GM19438 (cell line): ENCODE measurements around the gene TPPP2.

Source experiments
- ATAC-seq: cut with Tn5 transposase; IDR thresholded peaks from one replicate; pipeline ENCODE4 v1.9.1; 2021; ENCODE audit warnings: low read depth; ENCODE audit not compliant: unreplicated experiment

The TPPP2 gene

DNA sequence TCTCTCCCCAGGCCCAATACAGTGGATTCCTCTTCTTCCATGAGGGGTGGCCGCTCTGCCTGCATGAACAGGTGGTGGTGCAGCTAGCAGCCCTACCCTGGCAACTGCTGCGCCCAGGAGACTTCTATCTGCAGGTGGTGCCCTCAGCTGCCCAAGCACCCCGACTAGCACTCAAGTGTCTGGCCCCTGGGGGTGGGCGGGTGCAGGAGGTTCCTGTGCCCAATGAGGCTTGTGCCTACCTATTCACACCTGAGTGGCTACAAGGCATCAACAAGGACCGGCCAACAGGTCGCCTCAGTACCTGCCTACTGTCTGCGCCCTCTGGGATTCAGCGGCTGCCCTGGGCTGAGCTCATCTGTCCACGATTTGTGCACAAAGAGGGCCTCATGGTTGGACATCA, 43.9 kb downstream of the TPPP2 start:
- no peak for ATAC-seq

DNA sequence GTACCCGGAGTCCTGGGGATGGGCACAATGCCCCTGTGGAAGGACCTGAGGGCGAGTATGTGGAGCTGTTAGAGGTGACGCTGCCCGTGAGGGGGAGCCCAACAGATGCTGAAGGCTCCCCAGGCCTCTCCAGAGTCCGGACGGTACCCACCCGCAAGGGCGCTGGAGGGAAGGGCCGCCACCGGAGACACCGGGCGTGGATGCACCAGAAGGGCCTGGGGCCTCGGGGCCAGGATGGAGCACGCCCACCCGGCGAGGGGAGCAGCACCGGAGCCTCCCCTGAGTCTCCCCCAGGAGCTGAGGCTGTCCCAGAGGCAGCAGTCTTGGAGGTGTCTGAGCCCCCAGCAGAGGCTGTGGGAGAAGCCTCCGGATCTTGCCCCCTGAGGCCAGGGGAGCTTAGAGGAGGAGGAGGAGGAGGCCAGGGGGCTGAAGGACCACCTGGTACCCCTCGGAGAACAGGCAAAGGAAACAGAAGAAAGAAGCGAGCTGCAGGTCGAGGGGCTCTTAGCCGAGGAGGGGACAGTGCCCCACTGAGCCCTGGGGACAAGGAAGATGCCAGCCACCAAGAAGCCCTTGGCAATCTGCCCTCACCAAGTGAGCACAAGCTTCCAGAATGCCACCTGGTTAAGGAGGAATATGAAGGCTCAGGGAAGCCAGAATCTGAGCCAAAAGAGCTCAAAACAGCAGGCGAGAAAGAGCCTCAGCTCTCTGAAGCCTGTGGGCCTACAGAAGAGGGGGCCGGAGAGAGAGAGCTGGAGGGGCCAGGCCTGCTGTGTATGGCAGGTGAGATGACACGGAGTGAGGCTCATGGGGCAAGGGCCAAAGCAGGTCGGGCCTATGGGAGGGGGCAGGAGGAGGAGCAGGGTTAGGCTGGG, 44.6 kb downstream of the TPPP2 start:
- ATAC-seq = no peak

DNA sequence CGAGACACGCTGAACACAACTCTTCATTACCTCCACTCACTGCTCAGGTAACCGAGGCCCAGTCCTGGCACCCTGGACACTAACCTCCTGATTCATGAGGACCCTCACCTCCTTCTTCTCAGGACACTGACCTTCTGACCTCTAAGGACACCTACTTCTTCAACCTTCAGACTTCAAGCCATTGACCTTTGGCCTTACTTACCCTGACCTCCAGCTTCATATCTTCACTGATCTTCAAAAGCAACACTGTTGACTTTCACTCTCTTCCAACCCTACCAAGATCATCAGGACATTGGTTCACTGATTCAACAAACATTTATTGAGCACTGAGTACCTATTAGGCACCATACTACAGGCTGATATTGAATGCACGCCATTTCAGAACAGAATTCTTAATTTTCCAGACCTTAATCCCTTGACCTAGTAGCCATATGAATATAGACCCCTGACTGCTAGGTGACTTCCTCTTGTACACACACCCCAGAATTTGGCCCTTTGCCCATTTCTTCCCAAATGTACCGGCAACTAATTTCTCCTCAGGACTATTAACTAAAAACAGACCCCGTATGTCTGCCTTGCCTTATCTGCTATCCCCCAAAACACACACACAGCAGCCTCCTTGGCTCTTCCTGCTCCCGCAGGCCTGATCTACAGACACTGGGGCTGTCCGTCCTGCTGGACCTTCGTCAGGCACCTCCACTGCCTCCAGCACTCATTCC, 45.9 kb downstream of the TPPP2 start:
- ATAC-seq = no peak

DNA sequence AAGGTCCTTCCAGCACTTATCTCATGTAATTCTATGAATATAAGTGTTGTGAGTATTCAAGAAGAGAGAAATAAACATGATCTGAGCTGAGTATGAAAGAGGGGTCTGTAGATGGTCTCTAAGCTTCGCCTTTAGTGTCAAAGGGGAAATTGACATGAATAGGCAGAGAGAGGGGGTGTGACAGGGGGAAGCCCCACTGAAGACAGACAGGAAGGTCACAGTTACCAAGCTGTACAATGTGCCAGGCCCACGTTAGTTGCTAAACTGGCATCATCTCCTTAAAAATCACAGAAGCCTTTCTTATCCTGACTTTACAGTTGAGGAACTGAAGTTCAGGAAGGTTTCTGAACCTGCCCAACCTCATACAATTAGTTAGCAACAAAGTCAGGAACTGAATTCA, 47.7 kb downstream of the TPPP2 start:
- ATAC-seq = no peak

DNA sequence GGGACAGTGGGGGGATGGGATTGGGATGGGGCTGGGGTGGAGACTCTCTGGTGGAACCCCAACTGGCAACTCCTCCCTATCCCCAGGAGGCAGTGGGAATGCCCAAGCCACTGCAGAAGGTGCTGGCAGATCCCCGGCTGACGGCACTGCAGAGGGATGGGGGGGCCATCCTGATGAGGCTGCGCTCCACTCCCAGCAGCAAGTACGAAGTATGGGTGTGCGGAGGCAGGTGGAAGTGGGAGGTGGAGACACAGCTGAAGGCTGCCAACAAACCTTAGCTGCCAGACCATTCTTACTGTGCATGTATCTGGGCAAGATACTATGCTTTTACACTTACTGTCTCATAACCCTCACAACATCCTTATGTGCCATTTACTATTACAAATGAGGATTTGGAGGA, 48.3 kb downstream of the TPPP2 start:
- no peak for ATAC-seq

DNA sequence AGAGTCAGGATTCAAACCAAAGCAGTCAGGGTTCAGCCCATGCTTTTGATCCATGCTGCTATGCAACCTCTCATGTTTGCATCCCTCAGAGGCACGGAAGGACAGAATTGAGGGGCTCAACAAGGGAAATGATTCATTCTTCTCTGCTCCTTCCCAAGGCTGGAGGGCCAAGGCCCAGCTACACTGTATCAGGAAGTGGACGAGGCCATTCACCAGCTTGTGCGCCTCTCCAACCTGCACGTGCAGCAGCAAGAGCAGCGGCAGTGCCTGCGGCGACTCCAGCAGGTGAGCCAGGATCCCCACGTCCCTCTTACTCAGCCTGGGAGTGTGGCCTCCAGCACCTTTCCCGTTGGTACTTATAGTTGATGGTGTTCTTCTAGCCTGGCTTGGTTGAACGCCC, 48.7 kb downstream of the TPPP2 start:
- no peak for ATAC-seq

DNA sequence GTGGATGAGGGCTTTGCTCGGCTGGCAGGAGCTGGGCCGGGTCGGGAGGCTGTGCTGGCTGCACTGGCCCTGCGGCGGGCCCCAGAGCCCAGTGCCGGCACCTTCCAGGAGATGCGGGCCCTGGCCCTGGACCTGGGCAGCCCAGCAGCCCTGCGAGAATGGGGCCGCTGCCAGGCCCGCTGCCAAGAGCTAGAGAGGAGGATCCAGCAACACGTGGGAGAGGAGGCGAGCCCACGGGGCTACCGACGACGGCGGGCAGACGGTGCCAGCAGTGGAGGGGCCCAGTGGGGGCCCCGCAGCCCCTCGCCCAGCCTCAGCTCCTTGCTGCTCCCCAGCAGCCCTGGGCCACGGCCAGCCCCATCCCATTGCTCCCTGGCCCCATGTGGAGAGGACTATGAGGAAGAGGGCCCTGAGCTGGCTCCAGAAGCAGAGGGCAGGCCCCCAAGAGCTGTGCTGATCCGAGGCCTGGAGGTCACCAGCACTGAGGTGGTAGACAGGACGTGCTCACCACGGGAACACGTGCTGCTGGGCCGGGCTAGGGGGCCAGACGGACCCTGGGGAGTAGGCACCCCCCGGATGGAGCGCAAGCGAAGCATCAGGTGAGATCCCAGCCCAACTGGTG, 51.6 kb downstream of the TPPP2 start:
- no peak for ATAC-seq
